ENCODE data around the gene CACNA1D. TPM values are rescaled to one million over a fixed set of nuclear protein-coding genes. Genes with fewer than 3 reads are reported as not detected.

CACNA1D gene
- total RNA-seq, 1 donor from 2014 or later = 1.9 TPM

GRCh38 chr3:53671192-53671960, 177.0 kb downstream of the CACNA1D start:
- Mint-ChIP-seq H3K27ac (no peak overlapping the region), H3K4me1 (no peaks in the 10 kb centered on the region), H3K36me3 (ENCODE audit: low read depth) (no peaks in the 10 kb centered on the region), H3K9me3 (no peaks in the 10 kb centered on the region), H3K4me3 (no peak overlapping the region), H3K27me3 (no peaks in the 10 kb centered on the region)
- POLR2A ChIA-PET = no interaction called here
- intact Hi-C loops (cut with micrococcal nuclease) = no loop called here
- ATAC-seq (ENCODE audit: low read depth) = no peak
- no peak for TF ChIP-seq CTCF (IDR thresholded peaks at IDR 0.05)
- CTCF ChIA-PET = no interaction called here
- DNase-seq = no peak

- ATAC-seq (ENCODE audit: low read depth) = no peak
- POLR2A ChIA-PET = no interaction called here
- H3K4me3 Mint-ChIP-seq = no peak overlapping the region
Measured at GRCh38 chr3:53671961-53672299, 177.5 kb downstream of the CACNA1D start.

GRCh38 chr3:53672981-53673380, 178.6 kb downstream of the CACNA1D start:
- no peaks in the 10 kb centered on the region for H3K4me1 Mint-ChIP-seq
- POLR2A ChIA-PET = no interaction called here
- no peaks in the 10 kb centered on the region for H3K36me3 Mint-ChIP-seq (ENCODE audit: low read depth)
- no peak overlapping the region for H3K4me3 Mint-ChIP-seq
- H3K27ac Mint-ChIP-seq = no peak overlapping the region
- H3K27me3 Mint-ChIP-seq = no peaks in the 10 kb centered on the region
- no peak for TF ChIP-seq CTCF (IDR thresholded peaks at IDR 0.05)
- H3K9me3 Mint-ChIP-seq = no peaks in the 10 kb centered on the region
- DNase-seq = no peak
- no peak for ATAC-seq (ENCODE audit: low read depth)
- CTCF ChIA-PET = no interaction called here
- intact Hi-C loops (cut with micrococcal nuclease) = no loop called here

More at GRCh38 chr3:53671961-53672299, 177.5 kb downstream of the CACNA1D start:
- intact Hi-C loops (cut with micrococcal nuclease) = no loop called here
- no peak for DNase-seq
- Mint-ChIP-seq H3K27me3 (no peaks in the 10 kb centered on the region), H3K4me1 (no peaks in the 10 kb centered on the region), H3K27ac (no peak overlapping the region), H3K9me3 (no peaks in the 10 kb centered on the region), H3K36me3 (ENCODE audit: low read depth) (no peaks in the 10 kb centered on the region)
- CTCF ChIA-PET = interaction anchor here (0.7 kb wide), 1 partner anchor 163 kb away, joined by 3 read pairs; no protein-coding TSS in a partner anchor
- TF ChIP-seq CTCF (IDR thresholded peaks at IDR 0.05) = no peak

GRCh38 chr3:53673722-53674350, 179.4 kb downstream of the CACNA1D start:
- ChIA-PET POLR2A (no interaction called here), CTCF (no interaction called here)
- H3K27me3 Mint-ChIP-seq = no peaks in the 10 kb centered on the region
- no peaks in the 10 kb centered on the region for H3K9me3 Mint-ChIP-seq
- DNase-seq (no peak), ATAC-seq (ENCODE audit: low read depth) (no peak)
- H3K4me1 Mint-ChIP-seq = no peaks in the 10 kb centered on the region
- intact Hi-C loops (cut with micrococcal nuclease) = no loop called here
- no peaks in the 10 kb centered on the region for H3K36me3 Mint-ChIP-seq (ENCODE audit: low read depth)
- H3K27ac Mint-ChIP-seq = no peak overlapping the region
- H3K4me3 Mint-ChIP-seq = no peak overlapping the region
- TF ChIP-seq CTCF (IDR thresholded peaks at IDR 0.05) = no peak

GRCh38 chr3:53674582-53674981, 180.2 kb downstream of the CACNA1D start:
- Mint-ChIP-seq H3K9me3 (no peaks in the 10 kb centered on the region), H3K4me1 (no peaks in the 10 kb centered on the region), H3K4me3 (no peak overlapping the region), H3K27ac (no peak overlapping the region), H3K27me3 (no peaks in the 10 kb centered on the region), H3K36me3 (ENCODE audit: low read depth) (no peaks in the 10 kb centered on the region)
- CTCF ChIA-PET = no interaction called here
- DNase-seq (no peak), ATAC-seq (ENCODE audit: low read depth) (no peak)
- no peak for TF ChIP-seq CTCF (IDR thresholded peaks at IDR 0.05)
- POLR2A ChIA-PET = no interaction called here
- intact Hi-C loops (cut with micrococcal nuclease) = no loop called here

Data from activated B cell treated with CpG ODN at 0.5 μM for 24 hours (primary cell).